ENCODE measurements around the gene MLKL.

DNA sequence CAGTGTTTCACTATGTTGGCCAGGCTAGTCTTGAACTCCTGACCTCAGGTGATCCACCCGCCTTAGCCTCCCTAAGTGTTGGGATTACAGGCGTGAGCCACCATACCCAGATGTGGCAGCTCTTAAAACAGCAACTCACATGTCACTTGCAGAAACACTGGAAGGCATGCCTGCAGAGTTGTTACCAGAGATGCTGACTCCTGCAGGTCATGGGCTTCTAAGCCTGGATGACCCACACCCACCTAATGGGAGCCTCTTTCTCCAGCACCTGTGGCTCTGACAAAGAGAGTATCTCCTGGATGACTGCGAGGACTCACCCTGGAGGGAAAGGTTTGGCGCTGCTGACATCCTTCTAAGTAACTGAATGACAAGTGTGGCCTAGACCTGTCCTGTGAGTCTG is 22.8 kb downstream of the MLKL start:
- TF ChIP-seq, protein P1, sequence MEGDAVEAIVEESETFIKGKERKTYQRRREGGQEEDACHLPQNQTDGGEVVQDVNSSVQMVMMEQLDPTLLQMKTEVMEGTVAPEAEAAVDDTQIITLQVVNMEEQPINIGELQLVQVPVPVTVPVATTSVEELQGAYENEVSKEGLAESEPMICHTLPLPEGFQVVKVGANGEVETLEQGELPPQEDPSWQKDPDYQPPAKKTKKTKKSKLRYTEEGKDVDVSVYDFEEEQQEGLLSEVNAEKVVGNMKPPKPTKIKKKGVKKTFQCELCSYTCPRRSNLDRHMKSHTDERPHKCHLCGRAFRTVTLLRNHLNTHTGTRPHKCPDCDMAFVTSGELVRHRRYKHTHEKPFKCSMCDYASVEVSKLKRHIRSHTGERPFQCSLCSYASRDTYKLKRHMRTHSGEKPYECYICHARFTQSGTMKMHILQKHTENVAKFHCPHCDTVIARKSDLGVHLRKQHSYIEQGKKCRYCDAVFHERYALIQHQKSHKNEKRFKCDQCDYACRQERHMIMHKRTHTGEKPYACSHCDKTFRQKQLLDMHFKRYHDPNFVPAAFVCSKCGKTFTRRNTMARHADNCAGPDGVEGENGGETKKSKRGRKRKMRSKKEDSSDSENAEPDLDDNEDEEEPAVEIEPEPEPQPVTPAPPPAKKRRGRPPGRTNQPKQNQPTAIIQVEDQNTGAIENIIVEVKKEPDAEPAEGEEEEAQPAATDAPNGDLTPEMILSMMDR (IDR thresholded peaks at IDR 0.05) = no peak
- no peak for TF ChIP-seq POLR2A (IDR thresholded peaks at IDR 0.05)
